Measurements from ENCODE around the gene SERGEF.

SERGEF gene

DNA sequence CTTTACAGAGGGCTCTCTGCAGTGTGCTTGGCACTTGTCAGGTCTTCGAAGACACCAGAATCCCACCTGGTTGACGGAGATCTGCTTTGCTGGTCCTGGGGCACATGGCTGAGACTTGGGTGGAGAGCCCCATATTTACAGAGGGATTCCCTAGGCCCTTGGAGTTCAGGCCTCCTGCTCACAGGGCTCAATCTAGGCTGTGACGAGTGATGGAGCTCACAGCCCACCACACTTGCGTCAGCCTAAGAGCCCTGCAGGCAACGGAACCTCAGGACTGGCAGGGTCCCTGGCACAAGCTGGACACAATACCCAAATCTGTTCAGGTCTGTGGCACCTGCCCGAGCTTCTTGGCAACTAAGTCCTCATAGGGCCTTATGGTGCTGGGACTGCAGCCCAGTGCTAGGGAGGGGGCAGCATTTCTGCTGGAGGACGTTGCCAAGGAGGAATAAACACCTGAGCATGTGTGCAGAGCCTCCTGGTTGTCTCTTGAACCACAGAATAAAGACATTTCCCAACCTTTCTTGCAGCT, 219.1 kb downstream of the SERGEF start:
- TF ChIP-seq, protein P1, sequence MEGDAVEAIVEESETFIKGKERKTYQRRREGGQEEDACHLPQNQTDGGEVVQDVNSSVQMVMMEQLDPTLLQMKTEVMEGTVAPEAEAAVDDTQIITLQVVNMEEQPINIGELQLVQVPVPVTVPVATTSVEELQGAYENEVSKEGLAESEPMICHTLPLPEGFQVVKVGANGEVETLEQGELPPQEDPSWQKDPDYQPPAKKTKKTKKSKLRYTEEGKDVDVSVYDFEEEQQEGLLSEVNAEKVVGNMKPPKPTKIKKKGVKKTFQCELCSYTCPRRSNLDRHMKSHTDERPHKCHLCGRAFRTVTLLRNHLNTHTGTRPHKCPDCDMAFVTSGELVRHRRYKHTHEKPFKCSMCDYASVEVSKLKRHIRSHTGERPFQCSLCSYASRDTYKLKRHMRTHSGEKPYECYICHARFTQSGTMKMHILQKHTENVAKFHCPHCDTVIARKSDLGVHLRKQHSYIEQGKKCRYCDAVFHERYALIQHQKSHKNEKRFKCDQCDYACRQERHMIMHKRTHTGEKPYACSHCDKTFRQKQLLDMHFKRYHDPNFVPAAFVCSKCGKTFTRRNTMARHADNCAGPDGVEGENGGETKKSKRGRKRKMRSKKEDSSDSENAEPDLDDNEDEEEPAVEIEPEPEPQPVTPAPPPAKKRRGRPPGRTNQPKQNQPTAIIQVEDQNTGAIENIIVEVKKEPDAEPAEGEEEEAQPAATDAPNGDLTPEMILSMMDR (IDR thresholded peaks at IDR 0.05): no peak
- H3K36me3 ChIP-seq: no peaks in the 10 kb centered on the region
- H3K4me1 ChIP-seq (ENCODE audit: control insufficient read depth in 1 of 2, insufficient read depth in 1 of 2, low read depth in 1 of 2, low read length in 1 of 2): no peaks in the 10 kb centered on the region

DNA sequence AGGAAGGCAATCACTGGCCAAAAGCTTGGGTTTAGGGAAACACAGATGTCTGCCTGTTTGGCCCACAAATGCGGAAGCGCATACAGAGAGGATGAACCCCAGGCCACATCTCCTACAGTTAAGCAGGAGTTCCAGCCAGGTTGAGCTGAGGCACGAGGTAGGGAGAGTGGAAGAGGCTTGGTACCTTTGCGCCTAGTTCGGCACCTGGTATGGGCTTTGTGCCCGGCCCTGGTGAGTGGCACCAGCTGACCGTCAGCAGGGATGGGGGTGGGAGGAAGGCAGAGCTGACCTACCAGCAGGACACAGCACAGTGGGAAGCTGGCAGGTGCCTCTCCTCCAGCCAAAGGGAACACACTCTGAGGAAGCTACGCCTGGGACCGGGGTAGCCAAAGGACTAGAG, 220.7 kb downstream of the SERGEF start:
- TF ChIP-seq, protein P1 (IDR thresholded peaks at IDR 0.05): no peak
- H3K9me3 ChIP-seq: no peaks in the 10 kb centered on the region
- no peaks in the 10 kb centered on the region for H3K4me1 ChIP-seq (ENCODE audit: control insufficient read depth in 1 of 2, insufficient read depth in 1 of 2, low read depth in 1 of 2, low read length in 1 of 2)
- no peaks in the 10 kb centered on the region for H3K27me3 ChIP-seq
- no peak overlapping the region for H3K27ac ChIP-seq
- no peaks in the 10 kb centered on the region for H3K36me3 ChIP-seq
- no peak overlapping the region for H3K4me3 ChIP-seq (ENCODE audit: low read depth in 1 of 2, low read length in 1 of 2)

More for the DNA sequence above, 219.1 kb downstream of the SERGEF start:
- Histone ChIP-seq H3K27me3 (no peaks in the 10 kb centered on the region), H3K27ac (no peak overlapping the region), H3K4me3 (ENCODE audit: low read depth in 1 of 2, low read length in 1 of 2) (no peak overlapping the region), H3K9me3 (no peaks in the 10 kb centered on the region)

DNA sequence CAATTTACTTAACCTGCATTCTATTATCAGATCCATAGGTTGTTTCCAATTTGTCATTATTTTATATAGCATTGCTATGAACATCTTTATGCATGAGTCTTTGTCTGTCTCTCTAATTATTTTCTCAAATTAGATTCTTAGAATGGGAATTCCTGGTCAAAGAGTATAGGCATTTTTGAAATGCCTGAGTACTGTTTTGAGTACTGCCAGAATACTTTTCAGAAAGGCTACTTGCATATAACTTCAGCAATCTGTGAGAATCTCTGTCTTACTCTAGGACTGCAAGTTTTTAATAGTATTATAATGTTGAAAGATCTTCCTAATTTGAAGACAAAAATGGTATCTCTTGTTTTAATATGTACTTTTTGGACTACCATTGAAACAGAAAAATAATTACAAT, 221.7 kb downstream of the SERGEF start:
- Histone ChIP-seq H3K27ac (no peak overlapping the region), H3K4me1 (ENCODE audit: control insufficient read depth in 1 of 2, insufficient read depth in 1 of 2, low read depth in 1 of 2, low read length in 1 of 2) (no peaks in the 10 kb centered on the region), H3K9me3 (no peaks in the 10 kb centered on the region), H3K4me3 (ENCODE audit: low read depth in 1 of 2, low read length in 1 of 2) (no peak overlapping the region), H3K27me3 (no peaks in the 10 kb centered on the region), H3K36me3 (no peaks in the 10 kb centered on the region)
- TF ChIP-seq, protein P1 (IDR thresholded peaks at IDR 0.05): no peak

DNA sequence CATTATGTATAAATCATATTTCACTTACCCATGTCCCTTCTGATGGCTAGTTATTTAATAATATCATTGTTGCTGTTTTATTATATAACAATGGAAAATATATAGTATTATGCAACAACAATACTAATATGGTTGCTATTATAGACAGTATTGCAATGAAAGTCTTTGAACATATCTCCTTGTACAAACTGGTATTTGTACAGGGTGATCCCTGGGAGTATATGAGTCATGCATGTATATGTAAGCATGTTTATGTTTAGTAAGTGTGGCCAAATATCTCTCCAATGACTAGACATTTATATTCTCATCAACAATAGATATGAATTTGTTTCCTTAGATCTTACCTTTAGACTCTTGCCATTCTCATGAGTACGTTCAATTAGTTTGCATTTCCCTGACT, 222.4 kb downstream of the SERGEF start:
- no peaks in the 10 kb centered on the region for H3K9me3 ChIP-seq
- no peaks in the 10 kb centered on the region for H3K27me3 ChIP-seq
- no peak overlapping the region for H3K4me3 ChIP-seq (ENCODE audit: low read depth in 1 of 2, low read length in 1 of 2)
- TF ChIP-seq, protein P1 (IDR thresholded peaks at IDR 0.05): no peak
- no peaks in the 10 kb centered on the region for H3K36me3 ChIP-seq
- no peaks in the 10 kb centered on the region for H3K4me1 ChIP-seq (ENCODE audit: control insufficient read depth in 1 of 2, insufficient read depth in 1 of 2, low read depth in 1 of 2, low read length in 1 of 2)
- H3K27ac ChIP-seq: no peak overlapping the region

DNA sequence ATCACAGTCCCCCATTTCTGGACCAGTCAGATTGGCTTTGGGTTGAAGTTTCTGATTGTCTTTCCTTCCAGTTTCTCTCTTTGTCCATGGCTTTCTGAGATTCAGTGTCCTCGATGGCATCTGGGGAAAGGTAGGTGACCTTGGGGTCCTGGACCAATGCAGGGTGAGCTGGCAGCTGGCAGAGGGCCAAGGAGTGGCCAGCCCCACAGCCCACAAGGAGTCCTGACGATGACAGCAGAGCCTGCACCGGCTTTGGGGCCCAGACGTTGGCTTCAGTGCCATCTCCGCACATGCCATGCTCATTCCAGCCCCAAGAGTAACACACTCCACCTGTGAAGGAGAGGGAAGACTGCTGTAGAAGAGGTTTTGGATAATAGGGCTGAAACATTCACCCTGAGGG, 224.8 kb downstream of the SERGEF start:
- no peak overlapping the region for H3K4me3 ChIP-seq (ENCODE audit: low read depth in 1 of 2, low read length in 1 of 2)
- no peak overlapping the region for H3K27ac ChIP-seq
- TF ChIP-seq, protein P1 (IDR thresholded peaks at IDR 0.05): no peak
- no peaks in the 10 kb centered on the region for H3K4me1 ChIP-seq (ENCODE audit: control insufficient read depth in 1 of 2, insufficient read depth in 1 of 2, low read depth in 1 of 2, low read length in 1 of 2)
- H3K9me3 ChIP-seq: no peaks in the 10 kb centered on the region
- H3K27me3 ChIP-seq: no peaks in the 10 kb centered on the region
- no peaks in the 10 kb centered on the region for H3K36me3 ChIP-seq
